Measurements from ENCODE around the gene BCKDHA.

GRCh38 chr19:41359741-41360140 lies 37.9 kb upstream of the BCKDHA start:
- TF ChIP-seq POLR2A (IDR thresholded peaks at IDR 0.05; ENCODE audit: low read length) (no peak), GATA1 (IDR thresholded peaks at IDR 0.05; ENCODE audit: low read depth, low read length) (no peak)
